DMS53 treated with DMSO at 0.1 percent for 48 hours (cell line): ENCODE results near the gene PTK6.
"Not testable (repeated sequence)": the region's sequence is repeated elsewhere in the genome, so short reads cannot be mapped to it uniquely, and the experiment has no call there.

ENCODE experiments used
- DNase-seq: peaks from one replicate; lab custom pipeline; 2025; ENCODE audit not compliant: unreplicated experiment; lab: John Stamatoyannopoulos, UW

Gene PTK6

DNA sequence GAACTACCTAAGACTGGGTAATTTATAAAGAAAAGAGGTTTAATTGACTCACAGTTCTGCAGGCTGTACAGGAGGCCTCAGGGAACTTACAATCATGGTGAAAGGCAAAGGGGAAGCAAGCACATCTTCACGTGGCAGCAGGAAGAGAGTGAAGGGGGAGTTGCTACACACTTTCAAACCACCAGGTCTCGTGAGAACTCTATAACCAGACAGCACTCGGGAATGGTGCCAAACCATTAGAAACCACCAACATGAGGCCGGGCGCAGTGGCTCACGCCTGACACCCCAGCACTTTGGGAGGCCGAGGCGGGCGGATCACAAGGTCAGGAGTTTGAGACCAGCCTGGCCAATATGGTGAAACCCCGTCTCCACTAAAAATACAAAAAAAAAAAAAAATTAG is 22.7 kb downstream of the PTK6 start:
- DNase-seq, result not testable (repeated sequence)

DNA sequence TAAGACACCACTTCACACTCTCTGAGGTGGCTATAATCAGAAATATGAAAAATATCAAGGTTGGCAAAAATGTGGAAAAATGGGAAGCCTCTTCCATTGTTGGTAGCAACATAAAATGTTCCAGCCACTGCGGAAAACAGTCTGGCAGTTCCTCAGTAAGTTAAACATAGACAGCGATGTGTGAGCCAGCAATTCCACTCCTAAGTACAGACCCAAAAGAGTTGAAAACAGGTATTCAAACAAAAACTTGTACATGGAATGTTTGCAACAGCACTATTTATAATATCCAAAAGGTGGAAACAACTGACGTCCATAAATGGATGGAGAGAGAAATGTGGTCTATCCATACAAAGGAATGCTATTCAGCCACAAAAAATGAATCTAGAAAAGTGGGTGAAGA is 24.0 kb downstream of the PTK6 start:
- DNase-seq, result no peak

DNA sequence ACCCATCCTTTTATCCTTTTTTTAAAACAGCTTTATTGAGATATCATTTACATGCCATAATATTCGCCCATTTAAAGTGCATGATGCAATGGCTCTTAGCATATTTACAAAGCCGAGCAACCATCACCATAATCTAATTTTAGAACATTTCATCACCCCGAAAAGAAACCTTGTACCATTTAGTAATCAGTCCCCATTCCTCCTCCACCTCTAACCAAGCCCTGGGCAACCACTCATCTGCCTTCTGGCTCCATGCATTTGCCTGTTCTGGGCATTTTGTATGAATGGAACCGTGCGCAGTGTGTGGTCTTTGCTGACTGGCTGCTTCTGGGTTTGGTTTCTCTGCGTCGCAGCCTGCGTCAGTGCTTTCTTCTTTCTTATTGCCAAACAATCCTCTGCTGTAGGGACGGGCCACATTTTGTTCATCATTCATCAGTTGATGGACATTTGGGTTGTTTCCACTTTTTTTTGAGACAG is 28.1 kb downstream of the PTK6 start:
- no peak for DNase-seq

DNA sequence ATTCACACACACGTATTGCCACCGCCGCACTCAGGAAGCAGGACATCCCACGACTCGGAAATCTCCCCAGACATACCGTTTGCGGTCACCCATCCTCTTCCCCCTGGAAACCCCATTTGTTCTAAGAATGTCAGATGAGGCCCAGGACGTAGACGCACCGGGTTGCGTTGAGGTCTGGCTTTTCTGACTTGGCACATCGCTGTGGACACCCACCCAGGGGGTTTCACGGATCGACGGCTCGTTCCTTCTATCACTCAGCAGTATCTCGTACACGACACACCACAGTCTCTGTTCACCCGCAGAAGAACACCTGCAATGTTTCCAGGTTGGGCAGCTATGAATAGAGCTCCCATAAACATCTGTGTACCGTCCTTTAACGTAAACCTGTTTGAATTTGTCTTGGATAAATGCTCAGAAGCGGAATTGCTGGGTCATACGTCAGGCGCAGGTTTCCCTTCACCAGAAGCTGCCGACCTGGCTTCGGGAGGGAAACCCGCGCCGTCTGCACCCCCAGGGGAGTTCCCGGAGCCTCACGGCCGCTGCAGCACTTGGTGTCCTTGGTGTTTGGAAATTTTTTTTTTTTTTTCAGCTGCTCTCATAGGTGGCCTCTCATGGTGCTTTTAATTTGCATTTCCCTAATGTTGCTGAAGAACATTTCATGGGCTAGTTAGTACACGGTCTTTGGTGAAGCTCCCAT is 29.0 kb downstream of the PTK6 start:
- DNase-seq, result no peak

DNA sequence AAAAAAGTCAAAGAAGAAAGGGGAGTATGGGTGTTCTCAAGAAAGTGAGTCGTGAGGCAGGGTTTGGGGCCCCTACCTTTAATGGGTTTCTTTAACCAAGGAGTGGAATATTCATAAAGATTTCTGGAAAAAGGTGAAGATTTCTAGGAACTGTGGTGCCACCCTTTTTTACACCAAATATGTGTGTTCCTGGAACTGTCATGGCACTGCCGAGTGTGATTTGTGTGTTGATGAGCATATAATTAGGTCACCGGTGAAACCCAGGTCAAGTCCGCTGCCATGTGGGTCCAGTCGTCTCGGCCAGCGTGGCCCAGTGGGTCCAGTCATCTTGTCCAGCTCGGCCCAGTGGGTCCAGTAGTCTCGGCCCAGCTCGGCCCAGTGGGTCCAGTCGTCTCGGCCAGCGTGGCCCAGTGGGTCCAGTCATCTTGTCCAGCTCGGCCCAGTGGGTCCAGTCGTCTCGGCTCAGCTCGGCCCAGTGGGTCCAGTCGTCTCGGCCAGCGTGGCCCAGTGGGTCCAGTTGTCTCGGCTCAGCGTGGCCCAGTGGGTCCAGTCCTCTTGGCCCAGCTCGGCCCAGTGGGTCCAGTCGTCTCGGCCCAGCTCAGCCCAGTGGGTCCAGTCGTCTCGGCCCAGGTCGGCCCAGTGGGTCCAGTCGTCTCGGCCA is 30.0 kb downstream of the PTK6 start:
- DNase-seq, result no peak

DNA sequence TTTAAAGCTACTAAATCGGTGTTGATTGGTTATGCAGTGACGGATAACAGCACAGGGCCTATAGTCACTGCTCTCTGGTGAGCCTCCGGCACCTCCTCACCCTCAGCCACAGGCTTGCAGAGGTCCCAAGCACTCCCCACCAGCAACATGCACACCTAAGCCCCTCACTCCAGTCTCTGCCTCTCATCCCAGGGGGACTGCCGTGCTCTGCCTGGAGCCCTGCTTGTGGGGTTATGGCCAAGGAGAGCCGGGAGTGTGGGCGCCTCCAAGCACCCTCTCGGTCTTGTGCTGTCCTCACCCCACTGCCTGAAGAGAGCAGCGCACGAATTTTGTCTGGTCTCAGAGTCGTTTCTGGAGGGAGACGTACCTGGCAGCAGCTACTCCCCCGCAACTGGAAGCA is 31.5 kb downstream of the PTK6 start:
- no peak for DNase-seq

DNA sequence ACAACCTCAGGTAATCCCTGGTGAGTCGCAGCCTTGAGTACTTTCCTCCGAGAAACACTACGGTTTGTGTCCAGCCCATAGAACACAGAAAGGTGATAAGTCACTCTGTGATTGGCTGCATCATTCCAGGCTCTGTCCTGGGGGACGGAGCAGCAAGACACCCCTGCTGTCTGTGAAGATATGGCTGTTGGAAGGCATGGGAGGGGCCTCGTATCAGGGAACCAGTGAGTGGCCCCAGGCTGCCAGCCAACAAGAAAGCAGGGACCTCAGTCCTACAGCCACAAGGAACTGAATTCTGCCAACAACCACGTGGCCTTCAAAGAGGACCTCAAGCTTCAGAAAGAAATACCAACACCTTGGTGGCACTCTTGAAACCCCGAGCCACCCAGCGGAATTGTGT is 31.9 kb downstream of the PTK6 start:
- DNase-seq, result no peak

DNA sequence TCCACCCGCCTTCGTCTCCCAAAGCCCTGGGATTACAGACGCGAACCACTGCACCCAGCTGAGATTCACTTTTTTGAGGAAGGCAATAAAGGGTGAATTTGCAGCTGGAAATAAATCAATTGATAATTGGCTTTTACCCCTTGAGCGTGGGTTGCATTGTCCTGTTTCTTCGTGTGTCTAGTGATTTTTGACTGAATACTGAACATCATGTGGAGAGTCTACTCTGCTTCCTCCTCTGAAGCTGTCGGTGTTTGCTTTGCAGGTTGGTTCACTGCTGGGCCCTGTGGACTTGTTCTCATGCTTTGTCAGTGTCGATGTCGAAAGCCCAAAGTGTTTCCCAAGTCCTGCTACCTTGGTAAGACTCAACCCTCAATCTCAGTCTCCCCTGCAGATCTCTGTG is 32.5 kb downstream of the PTK6 start:
- DNase-seq, result no peak

DNA sequence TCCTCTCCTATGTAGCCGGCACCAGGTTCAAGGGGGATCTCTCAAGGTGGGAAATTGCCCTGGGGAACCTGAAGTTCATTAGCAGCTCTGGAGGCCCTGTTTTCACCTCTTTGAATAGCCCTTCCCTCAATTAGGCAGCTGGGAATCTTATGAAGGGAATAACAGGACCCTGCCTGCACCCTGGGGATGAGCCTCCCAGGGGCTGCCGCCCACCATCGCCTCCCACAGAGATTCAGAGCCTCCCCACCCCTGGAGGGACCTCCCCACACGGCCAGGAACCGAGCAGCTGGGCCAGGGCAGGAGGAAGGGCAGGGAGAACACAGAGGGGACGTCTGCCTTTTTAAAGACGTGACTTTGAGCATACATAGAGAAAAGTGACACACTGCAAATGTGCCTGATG is 33.7 kb downstream of the PTK6 start:
- no peak for DNase-seq

DNA sequence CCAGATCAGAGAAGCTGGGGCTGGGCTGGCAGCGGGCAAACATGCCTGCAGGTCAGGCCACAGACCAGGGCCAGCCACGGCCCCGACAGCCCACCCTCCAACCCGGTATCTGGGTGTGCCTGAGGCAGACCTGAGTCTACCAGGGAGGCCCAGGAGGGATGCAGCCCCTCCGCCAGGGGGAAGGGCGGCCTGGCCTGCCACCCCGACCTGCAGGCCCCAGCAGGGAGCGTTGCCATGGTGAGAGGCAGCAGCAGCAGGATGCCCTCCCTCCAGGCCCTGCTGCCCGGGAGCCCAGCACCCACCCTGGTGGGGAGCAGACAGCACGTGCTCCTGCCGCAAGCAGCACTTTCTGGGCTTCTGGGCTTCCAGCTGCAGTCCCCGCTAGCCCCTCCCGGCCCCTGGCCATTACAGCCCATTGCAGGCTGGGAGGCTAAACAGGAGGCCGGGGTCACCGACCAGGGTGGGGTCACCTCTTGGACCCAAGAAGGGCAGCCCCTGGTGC is 34.5 kb downstream of the PTK6 start:
- no peak for DNase-seq

DNA sequence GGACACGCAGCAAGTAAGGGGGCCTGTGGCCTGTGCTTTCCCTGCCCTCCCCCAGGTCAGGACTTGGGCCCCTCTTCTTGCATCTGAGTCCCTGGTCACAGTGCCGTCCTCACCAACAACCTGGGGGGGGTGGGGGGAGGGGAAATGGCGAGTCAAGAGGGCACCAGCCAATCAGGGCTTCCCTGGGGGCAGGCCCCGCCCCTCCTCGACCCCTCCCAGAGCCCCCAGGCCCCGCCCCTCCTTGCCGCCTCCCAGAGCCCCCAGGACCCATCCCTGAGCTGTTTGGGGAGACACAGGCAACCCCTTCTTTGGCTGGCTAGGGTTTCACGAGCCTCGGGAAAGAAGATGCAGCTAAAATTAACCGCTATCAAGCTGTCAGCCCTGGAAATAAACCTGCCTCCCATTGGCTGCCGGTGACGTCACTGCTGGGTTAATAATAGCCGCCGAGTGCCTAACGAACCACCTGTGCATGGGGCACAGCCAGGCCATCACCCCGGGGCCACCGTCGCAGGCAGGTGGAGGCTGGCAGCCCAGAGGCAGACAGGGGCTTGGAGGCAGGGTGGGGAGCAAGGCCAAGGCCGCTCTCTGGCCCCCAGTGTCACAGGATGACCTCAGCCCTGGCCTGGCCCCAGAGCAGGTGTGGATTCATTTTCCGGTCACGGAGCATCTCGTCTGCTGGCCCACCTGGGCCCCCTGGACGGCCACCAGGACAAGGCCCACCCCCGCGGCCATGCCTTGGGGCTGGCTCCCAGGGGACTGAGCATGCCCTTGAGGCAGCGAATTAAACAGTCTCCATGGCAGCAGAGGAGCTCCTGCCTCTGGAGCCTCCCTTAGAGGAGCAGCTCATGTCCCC is 35.1 kb downstream of the PTK6 start:
- DNase-seq, result no peak

DNA sequence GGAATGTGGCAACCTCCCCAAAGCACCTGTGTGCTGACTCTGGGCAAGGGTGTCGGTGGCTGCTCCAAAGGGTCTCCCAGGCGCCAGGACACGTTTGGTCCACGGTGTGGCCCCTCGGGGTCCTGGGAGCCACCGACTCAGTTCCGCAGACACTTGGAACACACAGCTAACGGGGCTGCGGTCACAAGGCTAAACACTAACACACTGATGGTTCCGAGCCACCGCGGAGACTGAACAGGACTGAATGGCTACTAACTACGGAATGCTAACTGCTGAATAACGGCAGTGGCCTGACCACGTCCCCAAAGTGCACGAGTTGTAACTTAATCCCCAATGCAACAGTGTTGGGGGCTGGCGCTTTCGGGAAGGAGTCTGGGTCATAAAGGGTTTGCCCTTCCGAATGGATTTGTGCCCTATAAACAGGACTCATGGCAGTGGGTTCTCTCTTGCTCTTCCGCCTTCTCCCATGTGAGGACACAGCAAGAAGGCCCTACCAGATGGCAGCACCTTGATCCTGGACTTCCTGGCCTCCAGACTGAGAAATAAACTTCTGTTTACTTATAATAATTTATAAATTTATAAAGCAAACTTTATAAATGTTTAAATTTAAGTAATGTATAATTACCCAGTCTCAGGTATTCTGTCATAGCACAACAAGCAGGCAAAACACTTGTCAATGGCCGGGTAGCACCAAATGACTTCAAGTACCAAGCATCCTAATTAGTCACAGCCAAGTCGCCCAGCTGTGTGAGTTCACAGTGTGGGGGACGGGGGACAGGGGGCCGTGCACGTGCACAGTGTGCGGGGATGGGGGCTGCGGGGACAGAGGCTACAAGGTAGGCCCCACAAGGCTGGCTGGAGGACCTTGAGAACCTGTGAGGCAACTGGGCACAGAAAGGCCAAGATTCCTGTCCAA is 36.0 kb downstream of the PTK6 start:
- DNase-seq, result no peak

DNA sequence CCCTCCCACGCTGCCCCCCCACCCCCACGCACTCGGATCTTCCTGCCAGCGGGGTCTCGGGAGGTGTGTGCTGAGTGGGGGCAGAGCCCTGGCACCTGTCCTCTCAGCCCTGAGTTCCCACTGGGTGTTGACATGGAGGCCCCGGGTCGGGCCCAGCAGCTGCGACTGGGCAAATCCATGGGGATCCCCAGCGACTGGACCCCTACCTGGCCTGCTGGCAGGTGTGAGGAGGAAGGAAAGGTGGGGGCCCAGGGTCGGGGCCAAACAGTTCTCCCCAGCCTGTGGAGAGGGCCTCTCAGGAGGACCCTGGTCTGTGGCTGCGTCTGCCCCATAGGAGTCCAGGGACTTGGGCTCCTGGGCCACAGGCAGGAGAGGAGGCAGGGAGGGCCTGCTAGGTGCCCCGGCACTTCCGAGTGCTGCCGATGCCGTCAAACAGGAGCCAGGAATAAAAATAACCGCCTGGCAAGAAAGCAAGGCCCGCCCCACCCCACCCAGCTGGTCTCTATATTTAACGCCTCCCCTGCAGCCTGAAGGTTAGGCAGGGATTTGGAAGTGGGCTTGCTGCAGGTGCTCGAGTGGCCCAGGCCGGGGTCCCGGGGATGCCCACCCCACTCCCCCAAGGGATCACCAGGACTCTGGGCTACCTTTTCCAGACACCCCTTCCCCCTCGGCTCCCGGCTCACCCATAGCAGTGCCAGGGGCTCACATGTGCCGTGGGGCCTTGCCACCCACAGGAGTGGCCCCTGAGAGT is 36.9 kb downstream of the PTK6 start:
- no peak for DNase-seq

DNA sequence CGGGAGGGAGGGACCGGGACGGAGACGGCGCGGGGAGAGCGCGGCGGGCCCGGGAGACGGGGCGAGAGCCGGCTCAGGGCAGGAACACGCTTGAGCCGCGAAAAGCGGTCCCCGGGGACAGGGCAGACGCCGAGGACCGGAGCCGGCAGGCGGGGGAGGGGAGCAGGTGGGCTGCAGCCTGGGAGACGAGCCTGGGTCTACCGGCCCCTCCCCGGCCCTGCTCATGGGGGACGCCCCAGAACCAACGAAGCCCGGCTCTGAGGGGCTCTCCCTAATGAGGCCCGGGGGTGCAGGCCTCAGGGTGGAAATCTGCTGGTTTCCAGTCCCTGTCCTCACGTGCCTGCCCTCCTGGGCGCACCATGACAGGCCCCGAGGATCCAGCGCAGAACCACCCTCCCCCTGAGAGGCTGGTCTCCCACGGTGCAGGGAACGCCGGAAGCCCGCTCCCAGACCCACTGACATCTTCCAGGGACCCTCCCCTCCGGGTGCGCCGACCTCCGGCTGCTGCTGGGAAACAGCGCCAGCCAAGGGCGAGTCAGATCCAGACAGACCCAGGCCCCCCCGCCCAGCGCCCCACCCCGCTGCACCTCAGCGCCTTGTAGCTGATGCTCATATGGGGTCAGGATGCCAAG is 37.7 kb downstream of the PTK6 start:
- no peak for DNase-seq

DNA sequence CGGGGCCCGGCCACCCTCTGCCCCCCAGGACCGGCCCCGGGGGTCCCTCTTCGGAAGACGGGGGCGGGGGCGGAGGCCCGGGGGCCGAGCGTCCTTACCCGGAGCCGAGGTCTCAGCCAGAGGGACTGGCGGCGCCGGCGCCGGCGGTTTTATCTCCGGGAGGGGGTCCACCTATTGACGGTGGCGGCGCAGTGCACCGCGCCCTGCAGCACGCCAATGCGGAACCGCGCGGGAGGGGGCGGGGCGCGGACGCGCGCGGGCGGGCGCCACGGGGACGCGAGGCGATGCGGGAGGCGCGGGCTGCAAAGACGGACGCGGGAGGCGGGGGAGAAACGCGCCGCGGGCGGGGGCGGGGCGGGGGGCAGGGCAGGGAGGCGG is 38.2 kb downstream of the PTK6 start, which contains the start of gene EEF1A2:
EEF1A2 (minus strand) TSS at position 124 of the 378 bp plus-strand sequence. CDS start 1,320 bp downstream, outside the sequence.
- DNase-seq, result no peak

DNA sequence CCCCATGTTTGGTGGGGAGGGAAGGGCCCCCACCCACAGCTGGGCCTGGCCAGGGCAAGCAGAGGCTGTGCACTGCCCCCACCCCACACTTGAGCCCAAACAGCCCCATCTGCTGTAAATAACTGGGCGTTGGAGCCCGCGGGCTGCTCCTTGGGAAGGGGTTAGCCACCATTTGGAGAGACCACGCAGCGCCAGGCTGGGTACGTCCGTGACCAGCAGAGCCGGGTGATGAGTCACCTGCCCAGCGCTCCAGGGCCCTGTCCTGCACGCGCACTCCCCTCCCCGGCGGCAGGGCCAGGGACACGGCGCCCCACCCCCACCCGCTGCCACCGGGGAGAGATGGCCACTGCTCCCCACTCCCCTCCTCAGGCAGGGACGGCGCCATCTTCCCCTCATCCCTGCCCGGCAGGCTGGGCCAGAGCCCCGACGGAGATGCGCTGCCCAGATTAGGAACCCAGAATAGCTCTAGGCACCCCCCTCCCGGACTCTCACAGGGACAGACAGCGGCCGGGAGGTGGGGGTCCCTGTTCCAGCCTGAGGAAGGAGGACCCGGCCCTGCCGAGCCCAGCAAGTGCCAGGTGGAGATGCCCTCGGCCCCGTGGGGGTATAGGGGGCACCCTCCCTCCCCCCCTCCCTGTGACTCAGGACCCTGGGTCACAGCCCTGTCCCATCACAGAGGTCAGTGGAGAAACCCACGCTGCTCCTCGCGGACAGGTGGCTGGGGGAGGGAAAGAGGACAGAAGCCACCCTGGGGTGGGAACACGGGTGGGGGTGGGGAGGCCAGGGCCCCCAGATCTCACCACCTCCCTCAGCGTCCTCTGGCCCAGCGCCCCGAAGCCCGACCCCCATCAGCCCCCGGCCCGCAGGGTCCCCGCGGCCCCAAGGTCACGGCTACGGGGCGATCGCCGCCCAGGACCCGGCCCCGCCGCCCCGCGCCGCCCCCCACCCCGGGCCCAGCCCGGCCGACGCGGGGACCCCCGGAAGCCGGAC is 38.9 kb downstream of the PTK6 start:
- DNase-seq, result no peak

DNA sequence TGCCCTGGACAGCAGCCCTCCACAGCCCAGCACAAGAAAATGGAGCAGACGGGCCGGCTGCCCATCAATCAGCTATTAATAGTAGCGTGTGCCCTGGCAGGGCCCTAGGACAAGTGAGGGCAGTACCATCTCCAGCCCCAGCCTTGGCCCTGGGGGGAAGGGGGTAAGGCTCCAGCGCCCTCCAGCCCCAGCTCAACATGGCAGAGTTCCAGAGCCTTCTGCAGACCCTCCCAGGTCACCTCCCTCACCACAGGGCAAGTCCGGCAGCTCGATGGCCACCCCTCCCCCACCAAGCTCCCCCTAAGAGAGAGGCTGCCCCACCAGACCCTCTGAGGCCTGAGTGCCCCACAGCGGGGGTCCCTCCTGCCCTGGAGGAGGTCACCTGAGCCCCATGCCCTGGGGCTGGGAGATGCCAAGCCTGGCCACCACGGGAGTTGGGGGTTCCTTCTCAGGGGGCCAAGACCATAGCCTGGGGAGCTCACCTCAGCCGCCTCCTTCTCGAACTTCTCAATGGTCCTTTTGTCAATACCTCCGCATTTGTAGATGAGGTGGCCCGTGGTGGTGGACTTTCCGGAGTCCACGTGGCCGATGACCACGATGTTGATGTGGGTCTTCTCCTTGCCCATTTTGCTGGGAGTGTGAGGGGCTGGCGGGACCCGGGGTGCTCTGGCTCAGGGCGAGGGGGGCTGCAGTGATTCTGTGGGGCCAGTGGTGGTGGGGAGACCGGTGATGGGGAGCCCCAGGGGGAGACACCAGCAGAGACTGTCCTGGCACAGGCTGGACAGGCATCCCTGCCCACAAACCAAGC is 39.8 kb downstream of the PTK6 start:
- no peak for DNase-seq
